PC-9 (cell line): ENCODE data around the gene SLC25A26. TPM values are rescaled to one million over a fixed set of nuclear protein-coding genes. Genes with fewer than 3 reads are reported as not detected.

Experiments
- BruUV-seq: library from RNA; stranded (reverse); fragments of 400-500 nt; replicated peaks from 2 replicates; lab custom pipeline; 2021; lab: Mats Ljungman, UMichigan
- CTCF ChIA-PET: fragments of 300-600 bp; sonication (Branson Sonifier 250); formaldehyde crosslinking; loops from one replicate; lab custom pipeline; 2022; ENCODE audit warnings: antibody characterized with exemption; lab: Charles Lee
- POLR2A ChIA-PET: fragments of 300-600 bp; sonication (Branson Sonifier 250); formaldehyde crosslinking; loops from one replicate; lab custom pipeline; 2022; ENCODE audit warnings: antibody characterized with exemption; ENCODE audit not compliant: unreplicated experiment; lab: Charles Lee
- DNase-seq, 2 experiments: peaks; one replicate each; pipeline versions ENCODE4 v3.0.0 to v3.0.0-alpha.2; 2015 to 2022; ENCODE audit warnings: mixed read lengths in 1 of 2
- H2AFZ ChIP-seq: fragments of 200-600 bp; sonication (generic); 2 replicates; pipeline ENCODE4 v1.8.1; 2017; ENCODE audit warnings: antibody characterized with exemption
- H3F3A ChIP-seq: fragments of 200-600 bp; sonication (generic); 2 replicates; pipeline ENCODE4 v1.8.1; 2017; ENCODE audit warnings: antibody characterized with exemption, mild to moderate bottlenecking, low read depth; ENCODE audit not compliant: insufficient read depth
- H3K27ac ChIP-seq: fragments of 200-600 bp; sonication (generic); 2 replicates; pipeline ENCODE4 v1.6.1; 2016; ENCODE audit warnings: mixed run types
- H3K27me3 ChIP-seq: fragments of 200-600 bp; sonication (generic); 2 replicates; pipeline ENCODE4 v1.6.1; 2016; ENCODE audit warnings: low read depth, mixed run types; ENCODE audit not compliant: insufficient read depth
- H3K36me3 ChIP-seq: fragments of 200-600 bp; sonication (generic); 2 replicates; pipeline ENCODE4 v1.6.1; 2016; ENCODE audit warnings: low read depth, mixed run types
- H3K4me1 ChIP-seq: fragments of 200-600 bp; sonication (generic); replicated peaks from 2 replicates; pipeline ENCODE4 v1.6.1; 2016; ENCODE audit warnings: mixed run types; ENCODE audit not compliant: insufficient read depth
- H3K4me2 ChIP-seq: fragments of 200-600 bp; sonication (generic); 2 replicates; pipeline ENCODE4 v1.6.1; 2017; ENCODE audit warnings: mixed run types
- H3K4me3 ChIP-seq: fragments of 200-600 bp; sonication (generic); 2 replicates; pipeline ENCODE4 v1.6.1; 2016; ENCODE audit warnings: mixed run types
- H3K79me2 ChIP-seq: fragments of 200-600 bp; sonication (generic); 2 replicates; pipeline ENCODE4 v1.6.1; 2017; ENCODE audit warnings: low read depth, mixed run types
- H3K9me2 ChIP-seq: fragments of 200-600 bp; sonication (generic); 2 replicates; pipeline ENCODE4 v1.8.1; 2017; ENCODE audit warnings: mild to moderate bottlenecking; ENCODE audit not compliant: insufficient read depth
- H3K9me3 ChIP-seq: fragments of 200-600 bp; sonication (generic); 2 replicates; pipeline ENCODE4 v1.8.1; 2016; ENCODE audit warnings: low read depth; ENCODE audit not compliant: insufficient read depth
- H4K20me1 ChIP-seq: fragments of 200-600 bp; sonication (generic); 2 replicates; pipeline ENCODE4 v1.8.1; 2017; ENCODE audit not compliant: insufficient read depth
- EZH2 ChIP-seq: fragments of 200-600 bp; sonication (generic); IDR thresholded peaks from 2 replicates; pipeline ENCODE4 v1.8.0; 2017; ENCODE audit warnings: antibody characterized with exemption, low read depth
- intact Hi-C: fragments of 100-400 bp; cut with micrococcal nuclease; formaldehyde crosslinking; loops from one replicate; pipeline ENCODE4 v1.10.0; 2022; ENCODE audit not compliant: unreplicated experiment
- total RNA-seq: library from RNA; stranded (reverse); gene quantifications from 2 replicates; pipeline ENCODE4 v1.2.3, GENCODE V29; 2021
- TF ChIP-seq, protein P1 (sequence below): fragments of 200-600 bp; sonication (generic); conservative IDR thresholded peaks from 2 replicates; pipeline ENCODE4 v1.6.1; 2017; ENCODE audit warnings: mixed run types, antibody characterized with exemption, mild to moderate bottlenecking, moderate library complexity

SLC25A26 gene
- total RNA-seq, 1 experiment from 2014 or later: 20.8 TPM

DNA sequence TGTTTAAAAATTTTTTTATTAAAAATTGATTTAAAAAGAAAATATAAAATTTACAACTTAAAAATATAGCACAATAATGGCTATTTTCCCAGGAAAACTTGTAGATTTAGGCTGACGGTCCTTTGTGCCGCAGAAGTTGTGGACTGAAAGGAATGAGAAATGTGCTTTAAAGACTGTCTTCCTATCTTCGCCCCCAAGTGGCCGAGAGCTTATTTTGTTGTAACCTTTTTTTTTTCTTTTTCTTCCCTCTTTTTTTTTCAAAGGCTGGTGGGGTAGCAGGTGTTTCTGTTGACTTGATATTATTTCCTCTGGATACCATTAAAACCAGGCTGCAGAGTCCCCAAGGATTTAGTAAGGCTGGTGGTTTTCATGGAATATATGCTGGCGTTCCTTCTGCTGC is 15.5 kb downstream of the SLC25A26 start:
- TF ChIP-seq, protein P1, sequence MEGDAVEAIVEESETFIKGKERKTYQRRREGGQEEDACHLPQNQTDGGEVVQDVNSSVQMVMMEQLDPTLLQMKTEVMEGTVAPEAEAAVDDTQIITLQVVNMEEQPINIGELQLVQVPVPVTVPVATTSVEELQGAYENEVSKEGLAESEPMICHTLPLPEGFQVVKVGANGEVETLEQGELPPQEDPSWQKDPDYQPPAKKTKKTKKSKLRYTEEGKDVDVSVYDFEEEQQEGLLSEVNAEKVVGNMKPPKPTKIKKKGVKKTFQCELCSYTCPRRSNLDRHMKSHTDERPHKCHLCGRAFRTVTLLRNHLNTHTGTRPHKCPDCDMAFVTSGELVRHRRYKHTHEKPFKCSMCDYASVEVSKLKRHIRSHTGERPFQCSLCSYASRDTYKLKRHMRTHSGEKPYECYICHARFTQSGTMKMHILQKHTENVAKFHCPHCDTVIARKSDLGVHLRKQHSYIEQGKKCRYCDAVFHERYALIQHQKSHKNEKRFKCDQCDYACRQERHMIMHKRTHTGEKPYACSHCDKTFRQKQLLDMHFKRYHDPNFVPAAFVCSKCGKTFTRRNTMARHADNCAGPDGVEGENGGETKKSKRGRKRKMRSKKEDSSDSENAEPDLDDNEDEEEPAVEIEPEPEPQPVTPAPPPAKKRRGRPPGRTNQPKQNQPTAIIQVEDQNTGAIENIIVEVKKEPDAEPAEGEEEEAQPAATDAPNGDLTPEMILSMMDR: no peak
- TF ChIP-seq EZH2: no peak
- H3K4me2 ChIP-seq: no peak overlapping the region
- no peak overlapping the region for H3K27ac ChIP-seq
- POLR2A ChIA-PET: no interaction called here
- no peaks in the 10 kb centered on the region for H3K79me2 ChIP-seq
- H3K4me1 ChIP-seq: no peaks in the 10 kb centered on the region
- no peaks in the 10 kb centered on the region for H3K27me3 ChIP-seq
- BruUV-seq: no TSS peak
- peaks cover 4% of the 10 kb centered on the region for H3K9me3 ChIP-seq
- H3F3A ChIP-seq: no peaks in the 10 kb centered on the region
- no peak for DNase-seq
- H3K4me3 ChIP-seq: no peak overlapping the region
- H3K36me3 ChIP-seq: no peaks in the 10 kb centered on the region
- intact Hi-C loops: no loop called here
- CTCF ChIA-PET: interaction anchor here (0.6 to 0.7 kb wide), 2 partner anchors 469 to 580 kb away, joined by 6 to 8 read pairs; no protein-coding TSS in a partner anchor
- no peak overlapping the region for H2AFZ ChIP-seq
- H3K9me2 ChIP-seq: no peaks in the 10 kb centered on the region
- no peaks in the 10 kb centered on the region for H4K20me1 ChIP-seq

DNA sequence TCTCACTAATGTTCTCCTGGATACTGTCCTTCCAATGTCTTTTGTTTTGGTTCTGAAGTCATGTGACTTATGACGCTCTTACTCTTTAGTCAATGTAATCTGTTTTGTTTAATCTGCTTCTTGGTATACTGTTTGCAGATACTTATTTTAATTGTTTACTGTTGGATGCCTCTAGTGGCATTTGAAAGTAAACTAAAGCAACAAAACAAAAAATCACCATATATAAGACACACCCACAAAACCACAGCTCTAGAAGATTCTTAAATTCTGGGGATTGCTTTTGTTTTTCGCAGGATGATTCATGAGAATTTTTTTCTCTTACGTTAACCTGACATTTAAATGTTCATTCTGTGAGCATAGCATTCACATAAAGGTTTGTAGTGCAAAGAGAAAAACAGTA is 16.8 kb downstream of the SLC25A26 start:
- H3K4me1 ChIP-seq: no peaks in the 10 kb centered on the region
- no peak overlapping the region for H3K27ac ChIP-seq
- H3K4me2 ChIP-seq: no peak overlapping the region
- DNase-seq: no peak
- H3K27me3 ChIP-seq: no peaks in the 10 kb centered on the region
- ChIA-PET CTCF (no interaction called here), POLR2A (no interaction called here)
- H3K36me3 ChIP-seq: no peaks in the 10 kb centered on the region
- H3K79me2 ChIP-seq: no peaks in the 10 kb centered on the region
- no peak overlapping the region for H2AFZ ChIP-seq
- no TSS peak for BruUV-seq
- TF ChIP-seq EZH2: no peak
- TF ChIP-seq, protein P1: no peak
- intact Hi-C loops: no loop called here
- no peaks in the 10 kb centered on the region for H3F3A ChIP-seq
- H3K4me3 ChIP-seq: no peak overlapping the region
- no peaks in the 10 kb centered on the region for H4K20me1 ChIP-seq
- H3K9me2 ChIP-seq: no peaks in the 10 kb centered on the region
- H3K9me3 ChIP-seq: peaks cover 4% of the 10 kb centered on the region

DNA sequence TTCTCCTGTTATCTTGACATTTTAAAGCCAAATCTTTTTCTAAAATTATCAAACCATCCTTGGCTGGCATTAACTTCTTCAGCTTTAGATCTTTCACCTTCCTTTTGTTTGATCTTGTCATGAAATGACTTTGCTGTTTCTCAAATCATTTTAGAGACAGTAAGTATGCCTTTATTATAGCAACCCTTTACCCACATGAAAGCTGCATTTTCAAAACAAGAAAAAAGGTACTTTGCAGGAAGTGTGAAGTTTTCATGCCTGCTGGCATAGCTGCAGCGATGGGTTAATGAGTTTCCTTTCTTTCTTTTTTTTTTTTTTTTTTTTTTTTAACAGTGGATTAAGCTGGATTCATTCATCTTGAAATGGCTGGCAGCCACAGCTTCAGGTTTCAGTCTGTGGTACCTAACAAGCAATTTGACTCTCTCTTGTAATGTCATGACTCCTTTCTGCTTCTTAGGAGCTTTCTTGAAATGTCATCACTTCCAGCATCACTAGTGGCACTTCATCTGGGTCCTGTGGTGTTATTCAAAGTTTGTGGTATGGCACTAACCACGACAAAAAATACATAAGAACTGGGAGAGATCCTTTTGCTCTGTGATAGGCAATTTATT is 18.8 kb downstream of the SLC25A26 start:
- intact Hi-C loops: no loop called here
- Histone ChIP-seq H3K36me3 (no peaks in the 10 kb centered on the region), H3K4me1 (no peaks in the 10 kb centered on the region), H2AFZ (no peak overlapping the region), H3K4me3 (no peak overlapping the region), H3F3A (no peaks in the 10 kb centered on the region), H3K9me2 (no peaks in the 10 kb centered on the region), H4K20me1 (no peaks in the 10 kb centered on the region), H3K4me2 (no peak overlapping the region), H3K27ac (no peak overlapping the region), H3K79me2 (no peaks in the 10 kb centered on the region), H3K27me3 (no peaks in the 10 kb centered on the region), H3K9me3 (peaks cover 4% of the 10 kb centered on the region)
- ChIA-PET POLR2A (no interaction called here), CTCF (no interaction called here)
- DNase-seq: no peak
- no TSS peak for BruUV-seq
- no peak for TF ChIP-seq EZH2
- TF ChIP-seq, protein P1: no peak
